Raji (cell line): Measurements from ENCODE around the gene SLC39A3.
A peak's percentile ranks its signal among the peaks of the same experiment; 100 is the strongest.

Experiments used
- POLR2A ChIP-seq: IDR thresholded peaks from 2 replicates; pipeline ENCODE4 v1.6.1; 2011; ENCODE audit warnings: low read depth, low read length, control low read depth; ENCODE audit not compliant: insufficient read depth

The SLC39A3 gene

DNA sequence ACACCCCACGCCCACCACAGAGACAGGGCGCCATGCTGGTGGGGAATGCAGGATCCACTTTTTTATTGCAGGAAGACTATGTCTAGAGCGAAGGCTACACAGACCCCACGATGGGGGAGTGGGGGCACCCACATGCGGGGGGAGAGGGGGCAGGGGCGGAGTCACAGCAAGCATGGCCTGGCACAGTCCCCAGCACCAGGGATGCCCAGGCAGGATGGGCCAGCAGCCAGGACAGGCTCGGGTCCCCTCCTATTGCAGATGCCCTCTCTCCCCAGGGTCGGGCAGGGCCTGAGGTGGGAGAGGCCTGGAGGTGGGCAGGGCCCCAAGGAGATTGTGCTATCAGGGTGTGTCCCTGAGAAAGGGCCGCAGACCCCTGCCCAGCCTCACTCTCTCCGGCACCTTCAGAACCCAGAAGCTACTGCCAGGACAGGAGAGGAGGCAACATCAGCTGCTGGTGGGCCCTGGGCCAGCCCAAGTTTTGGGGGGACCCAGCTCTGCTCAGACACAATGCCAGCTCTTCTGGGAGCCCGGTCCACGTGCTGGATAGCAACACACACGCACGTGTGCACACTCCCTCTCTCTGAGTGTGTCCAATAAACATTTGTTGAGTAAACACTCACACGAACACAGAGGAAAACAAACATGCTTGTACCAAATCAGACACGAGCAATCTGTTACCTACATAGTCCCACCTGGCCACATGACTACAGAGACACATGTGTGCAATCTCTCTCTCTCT is 25.1 kb downstream of the SLC39A3 start:
- no peak for TF ChIP-seq POLR2A

DNA sequence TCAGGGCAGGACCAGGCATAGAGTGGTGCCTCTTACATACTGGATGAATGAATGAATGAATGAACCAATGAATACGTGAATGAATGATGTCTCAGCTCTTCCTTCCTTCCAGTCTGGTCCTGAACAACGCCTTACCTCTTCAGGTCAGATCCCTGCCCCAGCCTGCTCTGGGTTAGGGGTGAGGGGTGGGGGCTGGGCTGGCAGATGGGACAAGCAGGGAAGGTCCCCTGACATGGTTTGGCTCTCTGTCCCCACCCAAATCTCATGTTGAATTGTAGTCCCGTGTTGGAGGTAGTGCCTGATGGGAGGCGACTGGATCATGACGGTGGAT is 28.0 kb downstream of the SLC39A3 start:
- TF ChIP-seq POLR2A, result no peak

DNA sequence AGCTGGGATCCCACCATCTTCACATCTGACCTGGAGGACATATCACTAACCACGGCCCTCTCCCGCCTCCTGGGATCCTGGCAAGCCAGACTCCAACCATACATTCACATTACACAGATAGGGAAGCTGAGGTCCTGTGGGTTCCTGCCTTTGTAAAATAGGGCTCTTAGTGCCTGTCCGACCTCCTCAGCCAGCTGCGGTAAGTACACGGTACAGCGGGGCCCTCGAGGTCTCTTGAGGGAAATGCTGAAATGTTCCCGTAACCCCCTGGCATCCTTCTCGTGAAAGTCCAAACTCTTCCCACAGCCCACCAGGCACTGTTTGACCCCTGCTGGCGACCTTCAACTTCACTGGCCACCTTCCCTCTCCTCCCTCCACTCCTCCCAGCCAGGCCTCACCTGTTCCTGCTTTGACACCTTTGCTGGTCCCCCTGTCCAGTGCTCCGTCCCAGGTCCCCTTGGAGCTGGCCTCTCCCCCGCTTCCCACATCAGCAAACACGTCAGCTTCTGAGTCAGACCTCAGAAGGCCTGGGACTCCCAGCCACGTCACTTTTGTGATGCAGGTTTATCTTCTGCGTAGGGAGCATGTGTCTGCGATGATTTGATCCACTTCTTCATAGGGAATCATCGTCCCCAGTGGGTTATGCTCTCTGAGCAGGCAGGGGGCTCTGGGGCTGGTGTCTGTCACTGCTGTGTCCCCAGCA is 28.5 kb downstream of the SLC39A3 start:
- no peak for TF ChIP-seq POLR2A

DNA sequence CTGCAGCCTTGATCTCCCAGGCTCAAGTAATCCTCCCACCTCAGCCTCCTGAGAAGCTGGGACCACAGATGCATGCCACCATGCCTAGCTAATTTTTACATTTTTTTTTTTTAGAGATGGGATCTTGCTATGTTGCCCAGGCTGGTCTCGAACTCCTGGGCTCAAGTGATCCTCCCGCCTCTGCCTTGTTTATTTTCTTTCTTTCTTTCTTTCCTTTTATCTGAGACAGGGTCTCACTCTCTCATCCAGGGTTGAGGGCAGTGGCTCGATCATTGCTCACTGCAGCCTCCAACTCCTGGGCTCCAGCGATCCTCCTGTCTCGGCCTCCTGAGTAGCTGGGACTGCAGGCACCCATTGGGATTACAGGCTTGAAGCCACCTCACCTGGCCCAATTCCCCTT is 33.6 kb downstream of the SLC39A3 start:
- no peak for TF ChIP-seq POLR2A

GRCh38 chr19:2703691-2704216 is 36.1 kb downstream of the SLC39A3 start:
- no peak for TF ChIP-seq POLR2A

DNA sequence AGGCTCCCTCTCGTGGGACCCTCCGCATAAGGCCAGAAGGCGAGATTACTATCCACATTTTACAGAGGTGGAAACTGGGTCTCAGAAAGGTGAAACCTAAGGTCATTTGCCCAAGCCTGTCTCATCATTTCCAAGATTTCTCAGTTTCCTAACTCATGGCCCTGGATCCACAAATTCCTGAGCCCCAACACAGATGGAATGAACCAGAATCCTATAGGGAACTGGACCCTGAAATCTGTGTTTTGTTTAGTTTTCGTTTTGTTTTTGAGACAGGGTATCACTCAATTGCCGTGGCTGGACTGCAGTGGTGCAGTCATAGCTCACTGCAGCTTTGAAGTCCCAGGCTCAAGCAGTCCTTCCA is 36.8 kb downstream of the SLC39A3 start:
- TF ChIP-seq POLR2A, result no peak

GRCh38 chr19:2702170-2703076 is 37.4 kb downstream of the SLC39A3 start, which contains the start of gene GNG7:
Gene GNG7 (minus strand): TSS chr19:2702694. CDS start chr19:2520688, 182,006 bp downstream.
- TF ChIP-seq POLR2A, result peak; percentile 72

- no peak for TF ChIP-seq POLR2A
Measured at GRCh38 chr19:2701361-2702169, 38.3 kb downstream of the SLC39A3 start.

- TF ChIP-seq POLR2A, result no peak
Measured at GRCh38 chr19:2700660-2701360, 39.0 kb downstream of the SLC39A3 start.

GRCh38 chr19:2699413-2700140 is 40.2 kb downstream of the SLC39A3 start:
- no peak for TF ChIP-seq POLR2A

DNA sequence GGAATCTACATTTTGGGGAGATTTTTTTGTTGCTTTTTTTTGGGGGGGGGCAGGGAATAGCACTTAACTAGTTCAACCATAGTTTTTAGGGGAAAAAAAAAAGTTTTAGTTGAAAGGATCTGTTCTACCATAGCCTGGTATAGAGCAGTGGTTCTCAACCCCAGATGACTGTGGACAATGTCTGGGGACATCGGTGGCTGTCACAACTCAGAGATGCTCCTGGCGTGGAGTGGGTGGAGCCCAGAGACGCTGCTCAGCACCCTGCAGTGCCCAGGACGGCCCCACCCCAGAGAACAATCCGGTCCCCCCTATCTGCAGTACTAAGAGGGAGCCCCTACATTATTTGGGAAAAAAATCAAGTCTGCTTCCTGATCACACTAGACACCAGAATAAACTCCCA is 45.6 kb downstream of the SLC39A3 start:
- no peak for TF ChIP-seq POLR2A

GRCh38 chr19:2693492-2694160 is 46.2 kb downstream of the SLC39A3 start:
- no peak for TF ChIP-seq POLR2A

DNA sequence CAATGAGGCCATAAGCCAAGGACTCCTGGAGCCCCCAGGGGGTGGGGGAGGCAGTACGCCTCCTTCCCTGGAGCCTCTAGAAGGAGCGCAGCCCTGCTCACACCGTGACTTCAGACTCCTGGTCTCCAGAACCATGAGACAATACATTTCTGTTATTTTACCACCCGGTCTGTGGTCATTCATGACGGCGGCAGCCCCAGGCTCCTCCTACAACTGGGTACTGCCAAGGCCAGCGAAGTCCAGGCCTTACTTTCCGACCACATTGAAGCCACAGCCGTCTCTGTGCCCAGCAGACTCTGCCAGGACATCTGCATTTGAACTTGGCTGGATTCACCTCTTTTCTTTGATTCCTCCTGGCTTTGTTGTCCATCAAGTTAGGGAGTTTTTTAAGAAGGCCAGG is 47.9 kb downstream of the SLC39A3 start:
- no peak for TF ChIP-seq POLR2A
